Keratinocyte (primary cell): Measurements from ENCODE around the gene ALX4. TPM values are rescaled to one million over a fixed set of nuclear protein-coding genes. Genes with fewer than 3 reads are reported as not detected.

Experiments used
- DNase-seq: peaks from one replicate; pipeline ENCODE4 v3.0.0-alpha.2; 2011; ENCODE audit warnings: low read depth, missing footprints, low spot score
- FAIRE-seq: peaks from 2 replicates; lab custom pipeline; 2011; peaks lifted over from hg19 to GRCh38; lab: Jason Lieb, UNC
- H2AFZ ChIP-seq: 2 replicates; pipeline ENCODE4 v1.6.0; 2012; ENCODE audit warnings: low read length, control low read depth, inconsistent platforms; ENCODE audit not compliant: control insufficient read depth
- H3K27ac ChIP-seq: 2 replicates; pipeline ENCODE4 v1.5.1; 2011; ENCODE audit warnings: low read length; ENCODE audit not compliant: control insufficient read depth, insufficient read depth
- H3K27me3 ChIP-seq: 3 replicates; pipeline ENCODE4 v1.6.0; 2011; ENCODE audit warnings: low read length; ENCODE audit not compliant: control insufficient read depth, insufficient read depth; ENCODE audit errors: extremely low read depth
- H3K36me3 ChIP-seq, 2 experiments: 2 replicates in 1 of 2; 3 replicates in 1 of 2; pipeline ENCODE4 v1.5.1; 2011; ENCODE audit warnings: low read length in 2 of 2, mild to moderate bottlenecking in 1 of 2; ENCODE audit not compliant: control insufficient read depth in 2 of 2, insufficient read depth in 2 of 2; ENCODE audit errors: extremely low read depth in 1 of 2
- H3K4me1 ChIP-seq: 3 replicates; pipeline ENCODE4 v1.5.1; 2011; ENCODE audit warnings: low read length; ENCODE audit not compliant: control insufficient read depth, insufficient read depth; ENCODE audit errors: extremely low read depth
- H3K4me2 ChIP-seq: 3 replicates; pipeline ENCODE4 v1.6.0; 2011; ENCODE audit warnings: low read depth, low read length; ENCODE audit not compliant: control insufficient read depth, insufficient read depth; ENCODE audit errors: extremely low read depth
- H3K4me3 ChIP-seq, 3 experiments: fragments of 200-600 bp in 1 of 3; sonication (generic) in 1 of 3; 2 replicates in 2 of 3; 3 replicates in 1 of 3; pipeline ENCODE4 v1.5.1; 2011 to 2016; ENCODE audit warnings: low read length in 3 of 3, mild to moderate bottlenecking in 3 of 3, control low read depth in 2 of 3, inconsistent platforms in 1 of 3, low read depth in 1 of 3, mixed read lengths in 1 of 3, mixed run types in 1 of 3, moderate library complexity in 1 of 3; ENCODE audit not compliant: control insufficient read depth in 2 of 3, insufficient read depth in 2 of 3; ENCODE audit errors: extremely low read depth in 1 of 3
- H3K79me2 ChIP-seq: 2 replicates; pipeline ENCODE4 v1.6.0; 2012; ENCODE audit warnings: low read length; ENCODE audit not compliant: control insufficient read depth, insufficient read depth
- H3K9ac ChIP-seq: 3 replicates; pipeline ENCODE4 v1.6.0; 2011; ENCODE audit warnings: low read length; ENCODE audit not compliant: control insufficient read depth, insufficient read depth; ENCODE audit errors: extremely low read depth
- H3K9me1 ChIP-seq: 3 replicates; pipeline ENCODE4 v1.6.0; 2011; ENCODE audit warnings: low read length; ENCODE audit not compliant: control insufficient read depth, insufficient read depth; ENCODE audit errors: extremely low read depth
- H3K9me3 ChIP-seq: 2 replicates; pipeline ENCODE4 v1.5.1; 2012; ENCODE audit warnings: low read depth, low read length; ENCODE audit not compliant: control insufficient read depth
- H4K20me1 ChIP-seq: 3 replicates; pipeline ENCODE4 v1.6.0; 2011; ENCODE audit warnings: low read length; ENCODE audit not compliant: control insufficient read depth, insufficient read depth; ENCODE audit errors: extremely low read depth
- EZH2 ChIP-seq: IDR thresholded peaks from one replicate; pipeline ENCODE4 v1.6.1; 2012; ENCODE audit warnings: inconsistent platforms, mild to moderate bottlenecking, low read length, moderate library complexity
- dilution Hi-C: fragments of 300-500 bp; cut with MboI; formaldehyde crosslinking; loops from one replicate; pipeline ENCODE4 v1.7.0; 2020; ENCODE audit warnings: low sequenced_read_pairs; ENCODE audit not compliant: extremely low pct_ligation_motif_present
- polyA plus RNA-seq, 5 experiments: library from polyadenylated mRNA; depleted of rRNA in 3 of 5; stranded (reverse) in 3 of 5; stranded (forward) in 1 of 5; unstranded in 1 of 5; fragments of >200 nt; gene quantifications; 1 replicate in 1 of 5; 2 replicates in 3 of 5; 3 replicates in 1 of 5; pipeline versions ENCODE4 v1.2.1 to v1.2.3, GENCODE V29; 2011 to 2012; ENCODE audit warnings: missing spikeins in 2 of 5, low read depth in 1 of 5, low replicate concordance in 1 of 5
- TF ChIP-seq, protein P1 (sequence below), 3 experiments: IDR thresholded peaks in 1 of 3; conservative IDR thresholded peaks in 1 of 3; optimal IDR thresholded peaks in 1 of 3; 2 replicates in 2 of 3; 3 replicates in 1 of 3; pipeline versions ENCODE3 to v1.5.1; 2011; ENCODE audit warnings: low read length in 3 of 3, mild to moderate bottlenecking in 3 of 3, moderate library complexity in 2 of 3, control low read depth in 1 of 3, inconsistent platforms in 1 of 3; ENCODE audit not compliant: insufficient read depth in 2 of 3; ENCODE audit errors: extremely low read depth in 1 of 3

Gene ALX4
- polyA plus RNA-seq, 1 donor (not counting 4 experiments of a cell fraction or from before 2014, with no cell fraction given), result not detected

DNA sequence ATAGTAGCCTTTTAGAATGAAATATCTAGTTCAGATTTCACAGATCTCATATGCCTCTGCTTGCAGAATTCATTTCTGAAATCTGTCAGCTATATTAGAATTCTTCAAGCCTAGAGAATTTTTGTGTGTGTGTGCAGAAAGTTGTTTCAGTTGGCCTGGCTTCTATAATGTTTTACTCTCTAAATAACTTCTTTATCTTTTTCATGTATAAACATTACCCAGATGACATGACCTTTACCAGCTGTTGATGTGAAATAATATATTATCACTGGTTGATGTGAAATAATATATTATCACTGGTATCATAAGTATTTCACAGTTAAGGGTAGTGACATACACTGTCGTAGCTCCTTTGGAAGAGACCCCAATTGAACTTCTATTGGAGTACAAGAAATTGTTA lies 72.8 kb downstream of the ALX4 start:
- H3K4me3 ChIP-seq, result no peak overlapping the region
- no peak overlapping the region for H2AFZ ChIP-seq
- H3K27me3 ChIP-seq, result no peaks in the 10 kb centered on the region
- H3K9me3 ChIP-seq, result no peaks in the 10 kb centered on the region
- no peak overlapping the region for H3K9ac ChIP-seq
- DNase-seq (no peak), FAIRE-seq (no peak)
- no peak for TF ChIP-seq EZH2
- no peaks in the 10 kb centered on the region for H3K79me2 ChIP-seq
- H3K4me1 ChIP-seq, result no peaks in the 10 kb centered on the region
- no peaks in the 10 kb centered on the region for H3K9me1 ChIP-seq
- H3K36me3 ChIP-seq, result peaks cover 12 to 14% of the 10 kb centered on the region in 2 experiments
- no peak overlapping the region for H3K4me2 ChIP-seq
- no peak overlapping the region for H3K27ac ChIP-seq
- dilution Hi-C loops, result no loop called here
- H4K20me1 ChIP-seq, result no peaks in the 10 kb centered on the region

DNA sequence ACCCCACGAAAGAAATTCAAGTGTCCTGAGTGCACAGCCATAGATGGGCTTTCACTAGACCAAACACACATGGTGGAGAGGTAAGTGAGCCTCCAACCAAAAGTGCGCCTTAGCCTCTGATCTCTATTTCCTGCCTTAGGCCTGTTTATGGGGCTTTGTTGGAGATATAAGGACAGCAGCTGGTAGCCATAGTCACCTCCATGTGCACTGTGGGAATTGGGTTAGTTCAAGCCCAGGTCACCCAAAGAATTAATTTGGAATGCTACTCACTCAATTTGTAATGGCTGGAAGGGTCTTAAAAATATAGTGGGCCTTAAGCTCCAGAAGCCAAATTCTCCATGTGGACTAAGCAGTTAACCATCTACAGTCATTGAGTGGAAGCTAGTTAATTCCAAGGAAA lies 73.6 kb downstream of the ALX4 start:
- TF ChIP-seq, protein P1, sequence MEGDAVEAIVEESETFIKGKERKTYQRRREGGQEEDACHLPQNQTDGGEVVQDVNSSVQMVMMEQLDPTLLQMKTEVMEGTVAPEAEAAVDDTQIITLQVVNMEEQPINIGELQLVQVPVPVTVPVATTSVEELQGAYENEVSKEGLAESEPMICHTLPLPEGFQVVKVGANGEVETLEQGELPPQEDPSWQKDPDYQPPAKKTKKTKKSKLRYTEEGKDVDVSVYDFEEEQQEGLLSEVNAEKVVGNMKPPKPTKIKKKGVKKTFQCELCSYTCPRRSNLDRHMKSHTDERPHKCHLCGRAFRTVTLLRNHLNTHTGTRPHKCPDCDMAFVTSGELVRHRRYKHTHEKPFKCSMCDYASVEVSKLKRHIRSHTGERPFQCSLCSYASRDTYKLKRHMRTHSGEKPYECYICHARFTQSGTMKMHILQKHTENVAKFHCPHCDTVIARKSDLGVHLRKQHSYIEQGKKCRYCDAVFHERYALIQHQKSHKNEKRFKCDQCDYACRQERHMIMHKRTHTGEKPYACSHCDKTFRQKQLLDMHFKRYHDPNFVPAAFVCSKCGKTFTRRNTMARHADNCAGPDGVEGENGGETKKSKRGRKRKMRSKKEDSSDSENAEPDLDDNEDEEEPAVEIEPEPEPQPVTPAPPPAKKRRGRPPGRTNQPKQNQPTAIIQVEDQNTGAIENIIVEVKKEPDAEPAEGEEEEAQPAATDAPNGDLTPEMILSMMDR (optimal IDR thresholded peaks at IDR 0.05 in 1 of 3, IDR thresholded peaks at IDR 0.05 in 1 of 3, conservative IDR thresholded peaks at IDR 0.05 in 1 of 3; ENCODE audit: extremely low read depth in 1 of 3, insufficient read depth in 2 of 3, low read length in 3 of 3), result no peak
- no peak for TF ChIP-seq EZH2
- FAIRE-seq (no peak), DNase-seq (no peak)
- Histone ChIP-seq H4K20me1 (no peaks in the 10 kb centered on the region), H3K4me1 (no peaks in the 10 kb centered on the region), H3K9me3 (no peaks in the 10 kb centered on the region), H3K79me2 (no peaks in the 10 kb centered on the region), H3K36me3 (peaks cover 14% of the 10 kb centered on the region in 2 experiments), H3K9me1 (no peaks in the 10 kb centered on the region), H3K27ac (no peak overlapping the region), H3K27me3 (no peaks in the 10 kb centered on the region), H3K9ac (no peak overlapping the region), H3K4me3 (no peak overlapping the region), H2AFZ (no peak overlapping the region), H3K4me2 (no peak overlapping the region)
- dilution Hi-C loops, result no loop called here

- Histone ChIP-seq H3K4me3 (no peak overlapping the region), H3K27ac (no peak overlapping the region), H4K20me1 (no peaks in the 10 kb centered on the region), H3K27me3 (no peaks in the 10 kb centered on the region), H2AFZ (no peak overlapping the region), H3K4me2 (no peak overlapping the region), H3K9ac (no peak overlapping the region), H3K36me3 (peaks cover 14% of the 10 kb centered on the region in 2 experiments), H3K4me1 (no peaks in the 10 kb centered on the region), H3K9me1 (no peaks in the 10 kb centered on the region), H3K79me2 (no peaks in the 10 kb centered on the region), H3K9me3 (no peaks in the 10 kb centered on the region)
- FAIRE-seq (no peak), DNase-seq (no peak)
- dilution Hi-C loops, result no loop called here
- no peak for TF ChIP-seq EZH2
- TF ChIP-seq, protein P1 (optimal IDR thresholded peaks at IDR 0.05 in 1 of 3, IDR thresholded peaks at IDR 0.05 in 1 of 3, conservative IDR thresholded peaks at IDR 0.05 in 1 of 3; ENCODE audit: extremely low read depth in 1 of 3, insufficient read depth in 2 of 3, low read length in 3 of 3), result no peak
Observed at GRCh38 chr11:44235765-44236201, 74.2 kb downstream of the ALX4 start.
